Fibroblast of lung (primary cell): Measurements from ENCODE around the gene IFT81. TPM values are rescaled to one million over a fixed set of nuclear protein-coding genes. Genes with fewer than 3 reads are reported as not detected.

ENCODE experiments used
- DNase-seq, 2 donors: peaks; one replicate each; pipeline versions ENCODE4 v3.0.0 to v3.0.0-alpha.2; 2010; ENCODE audit warnings: low read depth in 2 of 2
- H2AFZ ChIP-seq: 2 replicates; pipeline ENCODE4 v1.5.1; 2012; ENCODE audit warnings: low read length, control low read depth, inconsistent platforms
- H3K27ac ChIP-seq: 2 replicates; pipeline ENCODE4 v1.5.1; 2011; ENCODE audit warnings: low read length, control low read depth; ENCODE audit not compliant: insufficient read depth
- H3K27me3 ChIP-seq: 2 replicates; pipeline ENCODE4 v1.5.1; 2011; ENCODE audit warnings: mild to moderate bottlenecking, low read length; ENCODE audit not compliant: control insufficient read depth, insufficient read depth
- H3K36me3 ChIP-seq: 2 replicates; pipeline ENCODE4 v1.5.1; 2011; ENCODE audit warnings: low read length; ENCODE audit not compliant: control insufficient read depth, insufficient read depth
- H3K4me1 ChIP-seq: 2 replicates; pipeline ENCODE4 v1.5.1; 2011; ENCODE audit warnings: low read length; ENCODE audit not compliant: control insufficient read depth, insufficient read depth; ENCODE audit errors: extremely low read depth
- H3K4me2 ChIP-seq: 2 replicates; pipeline ENCODE4 v1.5.1; 2011; ENCODE audit warnings: low read length, control low read depth; ENCODE audit not compliant: insufficient read depth; ENCODE audit errors: extremely low read depth
- H3K4me3 ChIP-seq, 4 experiments: fragments of 200-600 bp in 1 of 4; sonication (generic) in 1 of 4; replicated peaks in 1 of 4; 2 replicates each; pipeline ENCODE4 v1.5.1; 2011 to 2016; ENCODE audit warnings: low read length in 4 of 4, low read depth in 3 of 4, mild to moderate bottlenecking in 3 of 4, control low read depth in 2 of 4, inconsistent platforms in 1 of 4, mixed read lengths in 1 of 4; ENCODE audit not compliant: insufficient read depth in 1 of 4; ENCODE audit errors: control extremely low read depth in 1 of 4
- H3K79me2 ChIP-seq: 2 replicates; pipeline ENCODE4 v1.5.1; 2012; ENCODE audit warnings: mild to moderate bottlenecking, low read length, inconsistent platforms; ENCODE audit not compliant: control insufficient read depth, insufficient read depth
- H3K9ac ChIP-seq: 2 replicates; pipeline ENCODE4 v1.5.1; 2011; ENCODE audit warnings: mild to moderate bottlenecking, low read length, control low read depth; ENCODE audit not compliant: insufficient read depth
- H3K9me3 ChIP-seq: 2 replicates; pipeline ENCODE4 v1.5.1; 2012; ENCODE audit warnings: low read depth, low read length; ENCODE audit not compliant: control insufficient read depth, insufficient read depth
- H4K20me1 ChIP-seq: 2 replicates; pipeline ENCODE4 v1.5.1; 2011; ENCODE audit warnings: low read length; ENCODE audit not compliant: control insufficient read depth, insufficient read depth; ENCODE audit errors: extremely low read depth
- EZH2 ChIP-seq: IDR thresholded peaks from 2 replicates; pipeline ENCODE4 v1.5.1; 2012; ENCODE audit warnings: low read length, control low read depth, mild to moderate bottlenecking; ENCODE audit errors: missing control alignments
- polyA plus RNA-seq, 2 donors: library from polyadenylated mRNA; depleted of rRNA in 1 of 2; stranded (reverse) in 1 of 2; unstranded in 1 of 2; fragments of >200 nt; gene quantifications; 2 replicates each; pipeline ENCODE4 v1.2.1, GENCODE V29; 2011 to 2012; ENCODE audit warnings: missing spikeins in 1 of 2
- total RNA-seq: library from RNA; depleted of rRNA; stranded (reverse); fragments of >200 nt; gene quantifications from 2 replicates; pipeline ENCODE4 v1.2.1, GENCODE V29; 2014
- TF ChIP-seq, protein P1 (sequence below), 2 donors: IDR thresholded peaks in 1 of 2; conservative IDR thresholded peaks in 1 of 2; 1 replicate in 1 of 2; 2 replicates in 1 of 2; pipeline ENCODE4 v1.5.1; 2011 to 2012; ENCODE audit warnings: low read length in 2 of 2, control low read depth in 1 of 2, inconsistent platforms in 1 of 2, low read depth in 1 of 2, mild to moderate bottlenecking in 1 of 2

Gene IFT81
- total and polyA plus RNA-seq, 2 donors (not counting 1 experiment from before 2014, with no cell fraction given), result 17.7 to 23.6 TPM

DNA sequence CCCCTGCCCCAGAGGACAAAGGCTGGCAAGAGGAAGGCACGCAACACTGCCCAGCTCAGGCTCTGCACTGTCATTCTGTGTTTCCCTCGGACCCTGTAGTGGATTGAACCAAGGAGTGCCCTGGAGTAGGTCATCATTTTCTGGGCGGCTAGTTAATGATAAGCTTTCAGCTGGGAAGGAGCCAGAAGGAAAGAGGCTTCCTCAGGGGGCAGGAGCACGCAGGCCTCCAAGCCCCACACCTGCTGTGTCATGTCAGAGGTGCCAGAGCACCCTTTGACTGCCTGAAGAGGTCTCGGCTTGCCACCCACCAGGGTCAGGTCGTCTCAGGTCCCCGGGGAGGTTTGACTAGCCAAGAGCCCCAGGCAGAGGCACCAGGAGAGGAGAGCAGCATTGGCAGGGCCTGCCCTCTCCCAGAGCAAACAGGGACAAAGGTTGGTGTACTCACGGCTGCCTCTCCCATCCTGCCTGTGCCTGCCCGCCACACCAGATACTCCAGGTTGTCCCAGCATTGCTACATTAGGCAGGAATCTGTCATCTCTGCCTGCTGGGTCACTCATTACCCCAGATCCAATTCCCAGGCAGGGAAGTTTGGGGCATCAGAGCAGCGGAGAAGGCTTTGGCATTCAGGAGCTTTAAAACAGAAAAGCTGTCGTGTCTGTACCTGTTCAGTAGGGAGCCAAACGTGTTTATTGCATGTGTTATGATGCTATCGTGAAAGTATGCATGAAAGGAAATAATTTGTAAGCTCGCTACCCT, 123.4 kb downstream of the IFT81 start:
- Histone ChIP-seq H3K4me1 (no peaks in the 10 kb centered on the region), H2AFZ (no peak overlapping the region), H3K27me3 (no peaks in the 10 kb centered on the region), H3K4me3 (no peak overlapping the region), H3K9ac (no peak overlapping the region), H3K27ac (no peak overlapping the region), H3K4me2 (no peak overlapping the region), H3K79me2 (no peaks in the 10 kb centered on the region), H3K9me3 (no peaks in the 10 kb centered on the region), H4K20me1 (no peaks in the 10 kb centered on the region), H3K36me3 (no peaks in the 10 kb centered on the region)
- peak in 1 of 2 donors; percentile 20 for DNase-seq
- no peak for TF ChIP-seq EZH2
- TF ChIP-seq, protein P1, sequence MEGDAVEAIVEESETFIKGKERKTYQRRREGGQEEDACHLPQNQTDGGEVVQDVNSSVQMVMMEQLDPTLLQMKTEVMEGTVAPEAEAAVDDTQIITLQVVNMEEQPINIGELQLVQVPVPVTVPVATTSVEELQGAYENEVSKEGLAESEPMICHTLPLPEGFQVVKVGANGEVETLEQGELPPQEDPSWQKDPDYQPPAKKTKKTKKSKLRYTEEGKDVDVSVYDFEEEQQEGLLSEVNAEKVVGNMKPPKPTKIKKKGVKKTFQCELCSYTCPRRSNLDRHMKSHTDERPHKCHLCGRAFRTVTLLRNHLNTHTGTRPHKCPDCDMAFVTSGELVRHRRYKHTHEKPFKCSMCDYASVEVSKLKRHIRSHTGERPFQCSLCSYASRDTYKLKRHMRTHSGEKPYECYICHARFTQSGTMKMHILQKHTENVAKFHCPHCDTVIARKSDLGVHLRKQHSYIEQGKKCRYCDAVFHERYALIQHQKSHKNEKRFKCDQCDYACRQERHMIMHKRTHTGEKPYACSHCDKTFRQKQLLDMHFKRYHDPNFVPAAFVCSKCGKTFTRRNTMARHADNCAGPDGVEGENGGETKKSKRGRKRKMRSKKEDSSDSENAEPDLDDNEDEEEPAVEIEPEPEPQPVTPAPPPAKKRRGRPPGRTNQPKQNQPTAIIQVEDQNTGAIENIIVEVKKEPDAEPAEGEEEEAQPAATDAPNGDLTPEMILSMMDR (conservative IDR thresholded peaks at IDR 0.05 in 1 of 2, IDR thresholded peaks at IDR 0.05 in 1 of 2; ENCODE audit: low read depth in 1 of 2, low read length in 2 of 2), result no peak

- Histone ChIP-seq H3K4me3 (no peak overlapping the region), H3K9ac (no peak overlapping the region)
- TF ChIP-seq EZH2, result no peak
These were observed 123.9 kb downstream of the IFT81 start for GRCh38 chr12:110248096-110248447.

GRCh38 chr12:110249105-110249504, 124.9 kb downstream of the IFT81 start:
- Histone ChIP-seq H3K9ac (no peak overlapping the region), H3K4me3 (no peak overlapping the region), H2AFZ (no peak overlapping the region), H3K27ac (no peak overlapping the region), H3K4me1 (peaks cover 4% of the 10 kb centered on the region), H3K9me3 (no peaks in the 10 kb centered on the region), H3K79me2 (no peaks in the 10 kb centered on the region), H3K36me3 (no peaks in the 10 kb centered on the region), H3K27me3 (no peaks in the 10 kb centered on the region), H3K4me2 (no peak overlapping the region), H4K20me1 (no peaks in the 10 kb centered on the region)
- DNase-seq, result peak in 1 of 2 donors; percentile 70
- TF ChIP-seq, protein P1 (conservative IDR thresholded peaks at IDR 0.05 in 1 of 2, IDR thresholded peaks at IDR 0.05 in 1 of 2; ENCODE audit: low read depth in 1 of 2, low read length in 2 of 2), result no peak
- no peak for TF ChIP-seq EZH2

More at GRCh38 chr12:110248096-110248447, 123.9 kb downstream of the IFT81 start:
- H3K9me3 ChIP-seq, result no peaks in the 10 kb centered on the region
- H4K20me1 ChIP-seq, result no peaks in the 10 kb centered on the region
- H3K4me2 ChIP-seq, result no peak overlapping the region
- no peak for DNase-seq
- no peak overlapping the region for H2AFZ ChIP-seq
- H3K79me2 ChIP-seq, result no peaks in the 10 kb centered on the region
- no peaks in the 10 kb centered on the region for H3K27me3 ChIP-seq
- no peak overlapping the region for H3K27ac ChIP-seq
- H3K36me3 ChIP-seq, result no peaks in the 10 kb centered on the region
- H3K4me1 ChIP-seq, result peaks cover 2% of the 10 kb centered on the region
